Testis (tissue), 3 donors: ENCODE results near the gene HOXB3. TPM values are rescaled to one million over a fixed set of nuclear protein-coding genes. Genes with fewer than 3 reads are reported as not detected.

Experiments
- DNase-seq: peaks from one replicate; pipeline ENCODE4 v3.0.0-alpha.2; 2019
- H3K27ac ChIP-seq, 2 donors: fragments of 200-600 bp; sonication (generic); one replicate each; pipeline ENCODE4 v1.5.1; 2019
- H3K27me3 ChIP-seq: fragments of 200-600 bp; sonication (generic); one replicate; pipeline ENCODE4 v1.5.1; 2019
- H3K36me3 ChIP-seq: fragments of 200-600 bp; sonication (generic); one replicate; pipeline ENCODE4 v1.5.1; 2017; ENCODE audit warnings: low read depth; ENCODE audit errors: missing control alignments
- H3K4me1 ChIP-seq: fragments of 200-600 bp; sonication (generic); one replicate; pipeline ENCODE4 v1.5.1; 2019
- H3K4me3 ChIP-seq, 2 donors: fragments of 200-600 bp; sonication (generic); one replicate each; pipeline ENCODE4 v1.5.1; 2017 to 2019
- H3K9me3 ChIP-seq: fragments of 200-600 bp; sonication (generic); one replicate; pipeline ENCODE4 v1.5.1; 2017
- POLR2A ChIP-seq: fragments of 450-650 bp; IDR thresholded peaks from one replicate; pipeline ENCODE4 v1.6.1; 2017; ENCODE audit warnings: antibody characterized with exemption, mild to moderate bottlenecking, moderate library complexity
- WGBS, 2 donors: methylation state at CpG; one replicate each; pipeline ENCODE4 v1.1.5; 2018; 5-methylcytosine and 5-hydroxymethylcytosine counted together
- intact Hi-C: fragments of 100-400 bp; cut with DNase I; formaldehyde crosslinking; loops from one replicate; pipeline ENCODE4 v1.15.1; 2023; ENCODE audit warnings: low total_unique reads
- polyA plus RNA-seq: library from polyadenylated mRNA; stranded (reverse); fragments of 350-450 nt; fragmentation: Illumina TruSeq; extraction: RNeasy Lipid Tissue Mini Kit (QIAGEN cat#74804); gene quantifications from one replicate; pipeline ENCODE4 v1.2.3, GENCODE V29; 2014; ENCODE audit warnings: low read depth, low replicate concordance; ENCODE audit not compliant: insufficient read depth
- total RNA-seq, 2 donors: library from RNA; depleted of rRNA; stranded (reverse); fragments of >200 nt; gene quantifications; one replicate each; pipeline ENCODE4 v1.2.3, GENCODE V29; 2016
- TF ChIP-seq, protein P1 (sequence below), 3 experiments: fragments of 450-650 bp in 2 of 3; fragments of 200-600 bp in 1 of 3; sonication (generic) in 1 of 3; IDR thresholded peaks; one replicate each; pipeline ENCODE4 v1.5.1; 2016 to 2019; ENCODE audit warnings: antibody characterized with exemption in 3 of 3, mild to moderate bottlenecking in 2 of 3, moderate library complexity in 1 of 3

The HOXB3 gene
- total and polyA plus RNA-seq, 3 donors from 2014 or later: 9.2 to 11.4 (median 10.6) TPM

DNA sequence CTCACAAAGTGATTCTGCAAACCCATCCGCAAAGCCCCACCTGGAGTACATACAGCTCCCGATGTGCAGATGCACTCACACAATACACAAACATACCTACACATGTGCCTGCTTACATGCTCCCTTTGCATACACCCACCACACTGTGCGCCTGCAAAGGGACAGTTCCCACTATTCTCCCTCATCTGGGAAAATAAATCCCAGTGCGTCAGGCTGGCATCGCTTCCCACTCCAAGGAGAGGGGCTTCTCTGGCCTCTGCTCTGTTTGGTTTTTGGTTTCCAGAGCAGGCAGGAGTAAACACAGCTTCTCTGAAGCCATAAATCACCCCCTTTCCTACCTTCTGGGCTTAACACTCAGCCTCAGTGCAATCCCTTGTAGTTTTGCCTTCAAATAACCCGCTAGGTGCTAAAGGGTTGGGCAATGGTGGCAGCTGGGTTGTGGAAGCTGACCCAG, 26.6 kb downstream of the HOXB3 start:
- H3K27ac ChIP-seq: no peak overlapping the region
- no peaks in the 10 kb centered on the region for H3K27me3 ChIP-seq
- 43% methylated on average over 6 of the region's 6 CpGs for WGBS, 2 donors
- intact Hi-C loops: no loop called here
- DNase-seq: no peak
- H3K9me3 ChIP-seq: no peaks in the 10 kb centered on the region
- TF ChIP-seq, protein P1, sequence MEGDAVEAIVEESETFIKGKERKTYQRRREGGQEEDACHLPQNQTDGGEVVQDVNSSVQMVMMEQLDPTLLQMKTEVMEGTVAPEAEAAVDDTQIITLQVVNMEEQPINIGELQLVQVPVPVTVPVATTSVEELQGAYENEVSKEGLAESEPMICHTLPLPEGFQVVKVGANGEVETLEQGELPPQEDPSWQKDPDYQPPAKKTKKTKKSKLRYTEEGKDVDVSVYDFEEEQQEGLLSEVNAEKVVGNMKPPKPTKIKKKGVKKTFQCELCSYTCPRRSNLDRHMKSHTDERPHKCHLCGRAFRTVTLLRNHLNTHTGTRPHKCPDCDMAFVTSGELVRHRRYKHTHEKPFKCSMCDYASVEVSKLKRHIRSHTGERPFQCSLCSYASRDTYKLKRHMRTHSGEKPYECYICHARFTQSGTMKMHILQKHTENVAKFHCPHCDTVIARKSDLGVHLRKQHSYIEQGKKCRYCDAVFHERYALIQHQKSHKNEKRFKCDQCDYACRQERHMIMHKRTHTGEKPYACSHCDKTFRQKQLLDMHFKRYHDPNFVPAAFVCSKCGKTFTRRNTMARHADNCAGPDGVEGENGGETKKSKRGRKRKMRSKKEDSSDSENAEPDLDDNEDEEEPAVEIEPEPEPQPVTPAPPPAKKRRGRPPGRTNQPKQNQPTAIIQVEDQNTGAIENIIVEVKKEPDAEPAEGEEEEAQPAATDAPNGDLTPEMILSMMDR (IDR thresholded peaks at IDR 0.05): no peak
- TF ChIP-seq POLR2A: no peak
- no peaks in the 10 kb centered on the region for H3K36me3 ChIP-seq
- peak overlapping the region in 1 of 2 donors; percentile 50 for H3K4me3 ChIP-seq
- H3K4me1 ChIP-seq: no peaks in the 10 kb centered on the region

DNA sequence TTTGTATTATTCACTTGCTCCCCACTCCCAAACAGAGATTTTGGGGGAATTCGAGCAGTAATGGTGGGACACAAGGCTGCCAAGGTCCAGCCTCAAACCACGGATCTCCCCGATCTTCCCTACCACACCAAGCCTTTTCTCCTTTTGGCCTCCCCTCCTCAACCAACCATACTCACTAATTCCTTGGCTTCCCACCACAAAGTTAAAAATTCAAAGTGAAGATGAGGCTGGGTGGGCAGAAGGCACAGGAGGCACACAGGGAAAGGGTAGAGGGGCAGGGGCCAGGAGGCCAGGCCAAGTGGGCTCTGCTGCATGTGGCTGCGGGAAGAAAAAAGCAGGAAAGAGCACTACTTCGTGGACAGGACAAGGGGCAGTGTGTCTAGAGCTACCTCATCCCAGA, 27.1 kb downstream of the HOXB3 start:
- WGBS, 2 donors: 54% methylated on average over 5 of the region's 5 CpGs
- H3K4me1 ChIP-seq: no peaks in the 10 kb centered on the region
- H3K4me3 ChIP-seq: no peak overlapping the region
- no peaks in the 10 kb centered on the region for H3K27me3 ChIP-seq
- H3K27ac ChIP-seq: no peak overlapping the region
- intact Hi-C loops: no loop called here
- DNase-seq: no peak
- no peaks in the 10 kb centered on the region for H3K36me3 ChIP-seq
- no peaks in the 10 kb centered on the region for H3K9me3 ChIP-seq
- TF ChIP-seq, protein P1 (IDR thresholded peaks at IDR 0.05): no peak
- TF ChIP-seq POLR2A: no peak

DNA sequence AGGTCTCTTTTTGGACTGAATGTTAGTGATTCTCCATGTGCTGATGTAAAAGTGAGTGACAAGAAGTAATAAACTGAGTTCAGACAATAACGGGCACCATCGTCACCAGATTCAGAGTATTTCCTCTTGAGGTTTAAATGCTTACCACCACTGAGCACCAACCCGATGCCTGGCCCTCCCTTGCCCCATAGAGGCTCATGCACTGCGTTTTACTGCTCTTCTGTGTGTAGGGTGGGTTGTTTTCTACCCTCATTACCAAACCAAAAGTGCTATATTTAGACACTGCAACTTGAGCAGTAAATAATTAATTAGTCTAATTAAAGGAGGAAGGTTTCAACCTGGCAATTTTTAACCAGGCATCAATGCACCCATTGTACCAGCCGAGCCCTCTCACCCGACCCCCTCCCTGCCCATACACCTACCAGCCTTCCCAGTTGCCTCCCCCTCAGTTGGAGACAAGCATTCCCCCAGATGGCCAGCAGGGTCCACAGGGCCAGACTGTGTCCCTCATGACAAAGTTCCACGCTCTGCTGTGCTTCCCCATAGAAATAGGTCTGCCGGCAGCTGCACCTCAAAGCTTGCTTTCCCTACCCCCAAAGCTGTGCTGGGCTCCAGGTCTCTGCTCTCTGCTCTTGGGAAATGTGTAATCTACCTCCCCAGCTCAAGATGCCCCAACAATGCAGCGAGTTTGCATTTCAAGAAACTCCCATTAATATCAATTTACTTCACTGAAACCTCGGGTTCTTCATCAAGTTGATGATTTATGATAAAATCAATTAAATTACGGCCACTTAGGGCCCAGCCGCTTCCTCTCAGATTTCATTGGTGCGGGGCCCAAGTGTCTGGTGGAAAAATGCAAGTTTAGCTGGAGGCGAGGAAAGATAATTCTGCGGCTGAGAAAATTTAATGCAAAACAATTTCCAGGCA, 27.9 kb downstream of the HOXB3 start:
- Histone ChIP-seq H3K4me3 (no peak overlapping the region), H3K36me3 (no peaks in the 10 kb centered on the region), H3K27ac (no peak overlapping the region), H3K9me3 (no peaks in the 10 kb centered on the region), H3K27me3 (no peaks in the 10 kb centered on the region), H3K4me1 (no peaks in the 10 kb centered on the region)
- no peak for DNase-seq
- WGBS, 2 donors: 61 to 66% methylated on average over 15 of the region's 15 CpGs
- intact Hi-C loops: no loop called here
- no peak for TF ChIP-seq POLR2A
- TF ChIP-seq, protein P1 (IDR thresholded peaks at IDR 0.05): no peak

DNA sequence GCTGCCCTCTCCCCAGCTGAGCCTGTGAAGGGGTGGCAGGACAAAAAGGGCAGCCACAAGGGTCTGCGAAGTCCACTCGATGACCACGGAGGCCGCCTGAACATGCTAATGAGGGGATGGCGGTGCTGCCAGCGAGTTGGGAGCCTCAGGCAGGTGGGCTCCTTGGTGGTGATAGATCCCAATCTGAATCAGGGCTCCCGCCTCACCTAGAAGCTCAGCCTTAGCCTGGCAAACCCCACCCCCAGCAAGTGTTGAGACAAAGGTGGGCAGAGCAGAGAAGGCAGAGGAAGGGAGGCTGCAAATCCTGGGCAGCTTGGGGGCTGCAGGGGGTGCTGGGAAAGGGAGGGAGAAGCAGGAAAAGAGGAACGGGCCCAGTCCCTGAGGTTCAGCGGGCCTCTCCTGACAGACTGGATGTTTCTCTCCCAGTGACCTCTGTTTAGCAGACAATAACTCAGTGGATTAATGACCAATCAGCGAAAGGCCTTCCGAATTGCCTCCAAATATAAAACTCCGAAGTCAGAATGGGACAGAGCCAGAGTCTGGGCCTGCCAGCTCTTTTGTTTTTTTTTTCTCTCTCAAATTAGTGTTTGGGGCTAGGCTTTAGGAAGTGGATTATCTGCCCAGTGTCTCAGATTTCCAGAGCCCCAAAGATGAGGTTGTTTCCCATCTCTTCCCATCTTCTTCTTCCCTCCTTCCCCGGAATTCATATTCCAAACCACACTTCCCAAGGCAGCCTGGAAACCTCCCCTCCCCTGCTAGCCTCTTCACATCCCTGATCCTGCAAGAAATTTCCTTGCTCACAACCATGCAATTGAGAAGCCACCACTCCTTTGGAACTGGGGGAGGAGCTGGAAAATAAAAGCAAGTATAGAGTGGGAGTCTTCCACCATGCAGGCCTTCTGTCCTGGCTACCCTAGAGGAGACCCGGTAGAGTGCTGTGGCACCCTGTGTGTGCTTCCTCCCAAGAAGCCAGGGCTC, 29.9 kb downstream of the HOXB3 start:
- Histone ChIP-seq H3K27ac (no peak overlapping the region), H3K9me3 (no peaks in the 10 kb centered on the region), H3K4me3 (no peak overlapping the region), H3K36me3 (no peaks in the 10 kb centered on the region), H3K27me3 (no peaks in the 10 kb centered on the region), H3K4me1 (no peaks in the 10 kb centered on the region)
- intact Hi-C loops: no loop called here
- TF ChIP-seq, protein P1 (IDR thresholded peaks at IDR 0.05): no peak
- TF ChIP-seq POLR2A: no peak
- no peak for DNase-seq
- 52 to 61% methylated on average over 13 to 14 of the region's 14 CpGs for whole genome bisulfite sequencing, 2 donors
